ENCODE measurements around the gene ZNF202. TPM values are rescaled to one million over a fixed set of nuclear protein-coding genes. Genes with fewer than 3 reads are reported as not detected.
A peak's percentile ranks its signal among the peaks of the same experiment; 100 is the strongest.

ZNF202 gene
- total RNA-seq: 10 to 100 TPM; 14.9 to 18.0 TPM

GRCh38 chr11:123741159-123742030 is at the start of gene ZNF202:
TSS of gene ZNF202 (minus strand) at chr11:123741660. CDS start at chr11:123730888, 10,772 bp downstream.
- POLR2A ChIA-PET: interaction anchor here (1.0 kb wide), 1 partner anchor 12 kb away, joined by 3 read pairs; no protein-coding TSS in a partner anchor
- ATAC-seq (ENCODE audit: low read depth): peak; percentile 96
- Mint-ChIP-seq H3K4me1 (peaks cover 21% of the 10 kb centered on the region), H3K27me3 (peaks cover 10% of the 10 kb centered on the region), H3K4me3 (peak within 1 kb of the TSS; percentile 91), H3K36me3 (peaks cover 17% of the 10 kb centered on the region), H3K27ac (peak within 1 kb of the TSS; percentile 90), H3K9me3 (no peaks in the 10 kb centered on the region)
- DNase-seq: peak; percentile 93

- no peak for DNase-seq
- Mint-ChIP-seq H3K9me3 (no peaks in the 10 kb centered on the region), H3K27me3 (peaks cover 9% of the 10 kb centered on the region), H3K4me3 (no peak overlapping the region), H3K27ac (no peak overlapping the region), H3K36me3 (no peaks in the 10 kb centered on the region), H3K4me1 (no peaks in the 10 kb centered on the region)
- no peak for ATAC-seq (ENCODE audit: low read depth)
- POLR2A ChIA-PET: no interaction called here
Measured at GRCh38 chr11:123783536-123783935, 42.1 kb upstream of the ZNF202 start.

- Mint-ChIP-seq H3K27ac (no peak overlapping the region), H3K4me3 (no peak overlapping the region), H3K9me3 (no peaks in the 10 kb centered on the region), H3K27me3 (peaks cover 8% of the 10 kb centered on the region), H3K4me1 (no peaks in the 10 kb centered on the region), H3K36me3 (no peaks in the 10 kb centered on the region)
- POLR2A ChIA-PET: no interaction called here
- ATAC-seq (ENCODE audit: low read depth): no peak
- DNase-seq: no peak
Measured at GRCh38 chr11:123778511-123778910, 37.1 kb upstream of the ZNF202 start.

- Mint-ChIP-seq H3K4me3 (no peak overlapping the region), H3K9me3 (no peaks in the 10 kb centered on the region), H3K36me3 (no peaks in the 10 kb centered on the region), H3K4me1 (no peaks in the 10 kb centered on the region), H3K27ac (no peak overlapping the region), H3K27me3 (peaks cover 8% of the 10 kb centered on the region)
- POLR2A ChIA-PET: no interaction called here
- ATAC-seq (ENCODE audit: low read depth): no peak
- DNase-seq: no peak
Measured at GRCh38 chr11:123775715-123776549, 34.5 kb upstream of the ZNF202 start.

- ATAC-seq (ENCODE audit: low read depth) (no peak), DNase-seq (no peak)
- POLR2A ChIA-PET: no interaction called here
- Mint-ChIP-seq H3K27ac (no peak overlapping the region), H3K4me3 (no peak overlapping the region), H3K36me3 (no peaks in the 10 kb centered on the region), H3K9me3 (no peaks in the 10 kb centered on the region), H3K27me3 (peaks cover 8% of the 10 kb centered on the region), H3K4me1 (no peaks in the 10 kb centered on the region)
Measured at GRCh38 chr11:123775289-123775688, 33.8 kb upstream of the ZNF202 start.

GRCh38 chr11:123773959-123774358 is 32.5 kb upstream of the ZNF202 start:
- H3K9me3 Mint-ChIP-seq: no peaks in the 10 kb centered on the region
- ATAC-seq (ENCODE audit: low read depth): no peak
- H3K36me3 Mint-ChIP-seq: no peaks in the 10 kb centered on the region
- peaks cover 8% of the 10 kb centered on the region for H3K27me3 Mint-ChIP-seq
- POLR2A ChIA-PET: no interaction called here
- no peaks in the 10 kb centered on the region for H3K4me1 Mint-ChIP-seq
- H3K4me3 Mint-ChIP-seq: no peak overlapping the region
- no peak for DNase-seq
- H3K27ac Mint-ChIP-seq: no peak overlapping the region

GRCh38 chr11:123773026-123773425 is 31.6 kb upstream of the ZNF202 start:
- no peak for ATAC-seq (ENCODE audit: low read depth)
- Mint-ChIP-seq H3K9me3 (no peaks in the 10 kb centered on the region), H3K27me3 (peaks cover 8% of the 10 kb centered on the region), H3K4me1 (no peaks in the 10 kb centered on the region), H3K27ac (no peak overlapping the region), H3K36me3 (no peaks in the 10 kb centered on the region), H3K4me3 (no peak overlapping the region)
- DNase-seq: no peak
- POLR2A ChIA-PET: no interaction called here

- Mint-ChIP-seq H3K4me3 (no peak overlapping the region), H3K9me3 (no peaks in the 10 kb centered on the region), H3K27ac (no peak overlapping the region), H3K27me3 (peaks cover 10% of the 10 kb centered on the region), H3K36me3 (no peaks in the 10 kb centered on the region), H3K4me1 (no peaks in the 10 kb centered on the region)
- no peak for DNase-seq
- POLR2A ChIA-PET: no interaction called here
- ATAC-seq (ENCODE audit: low read depth): no peak
Measured at GRCh38 chr11:123771664-123772063, 30.2 kb upstream of the ZNF202 start.

- DNase-seq (no peak), ATAC-seq (ENCODE audit: low read depth) (no peak)
- Mint-ChIP-seq H3K27me3 (peaks cover 7% of the 10 kb centered on the region), H3K4me1 (no peaks in the 10 kb centered on the region), H3K36me3 (no peaks in the 10 kb centered on the region), H3K4me3 (no peak overlapping the region), H3K9me3 (no peaks in the 10 kb centered on the region), H3K27ac (no peak overlapping the region)
- POLR2A ChIA-PET: no interaction called here
Measured at GRCh38 chr11:123770712-123771111, 29.3 kb upstream of the ZNF202 start.

GRCh38 chr11:123765601-123766000 is 24.1 kb upstream of the ZNF202 start:
- Mint-ChIP-seq H3K9me3 (peaks cover 10% of the 10 kb centered on the region), H3K27ac (no peak overlapping the region), H3K27me3 (peaks cover 5% of the 10 kb centered on the region), H3K36me3 (no peaks in the 10 kb centered on the region), H3K4me1 (no peaks in the 10 kb centered on the region), H3K4me3 (no peak overlapping the region)
- POLR2A ChIA-PET: no interaction called here
- no peak for ATAC-seq (ENCODE audit: low read depth)
- no peak for DNase-seq

- Mint-ChIP-seq H3K27ac (no peak overlapping the region), H3K36me3 (no peaks in the 10 kb centered on the region), H3K9me3 (peaks cover 10% of the 10 kb centered on the region), H3K27me3 (peaks cover 9% of the 10 kb centered on the region), H3K4me3 (no peak overlapping the region), H3K4me1 (peaks cover 1% of the 10 kb centered on the region)
- DNase-seq: no peak
- POLR2A ChIA-PET: no interaction called here
- no peak for ATAC-seq (ENCODE audit: low read depth)
Measured at GRCh38 chr11:123762422-123762821, 21.0 kb upstream of the ZNF202 start.

GRCh38 chr11:123760894-123761293 is 19.4 kb upstream of the ZNF202 start:
- H3K27me3 Mint-ChIP-seq: peaks cover 9% of the 10 kb centered on the region
- POLR2A ChIA-PET: interaction anchor here (0.7 kb wide), 1 partner anchor 966 kb away, joined by 5 read pairs; no protein-coding TSS in a partner anchor
- peaks cover 10% of the 10 kb centered on the region for H3K9me3 Mint-ChIP-seq
- no peak overlapping the region for H3K4me3 Mint-ChIP-seq
- DNase-seq (no peak), ATAC-seq (ENCODE audit: low read depth) (no peak)
- no peak overlapping the region for H3K27ac Mint-ChIP-seq
- H3K4me1 Mint-ChIP-seq: peaks cover 1% of the 10 kb centered on the region
- no peaks in the 10 kb centered on the region for H3K36me3 Mint-ChIP-seq

- H3K4me3 Mint-ChIP-seq: no peak overlapping the region
- no peak for ATAC-seq (ENCODE audit: low read depth)
- peaks cover 6% of the 10 kb centered on the region for H3K9me3 Mint-ChIP-seq
- no peak for DNase-seq
- H3K27ac Mint-ChIP-seq: no peak overlapping the region
- no peaks in the 10 kb centered on the region for H3K36me3 Mint-ChIP-seq
- peaks cover 6% of the 10 kb centered on the region for H3K27me3 Mint-ChIP-seq
- POLR2A ChIA-PET: no interaction called here
- peaks cover 25% of the 10 kb centered on the region for H3K4me1 Mint-ChIP-seq
Measured at GRCh38 chr11:123757976-123758375, 16.5 kb upstream of the ZNF202 start.

- peaks cover 27% of the 10 kb centered on the region for H3K4me1 Mint-ChIP-seq
- peak overlapping the region; percentile 25 for H3K4me3 Mint-ChIP-seq
Measured at GRCh38 chr11:123755813-123756212, 14.4 kb upstream of the ZNF202 start.

More at GRCh38 chr11:123755813-123756212, 14.4 kb upstream of the ZNF202 start:
- POLR2A ChIA-PET: no interaction called here
- no peaks in the 10 kb centered on the region for H3K9me3 Mint-ChIP-seq
- peaks cover 18% of the 10 kb centered on the region for H3K27me3 Mint-ChIP-seq
- H3K36me3 Mint-ChIP-seq: no peaks in the 10 kb centered on the region
- ATAC-seq (ENCODE audit: low read depth): no peak
- peak overlapping the region; percentile 23 for H3K27ac Mint-ChIP-seq
- no peak for DNase-seq

Data from activated naive CD8-positive, alpha-beta T cell treated with anti-CD3 and anti-CD28 coated beads, Interleukin-2, amount 10 ng/mL, durations not matched to agents 7 days and 5 days (primary cell).